HG03460 (cell line): ENCODE measurements around the gene RASEF.

Experiments
- ATAC-seq: cut with Tn5 transposase; IDR thresholded peaks from one replicate; pipeline ENCODE4 v1.9.1; 2021; ENCODE audit not compliant: unreplicated experiment

Gene RASEF

GRCh38 chr9:83056911-83057310 is 6.0 kb downstream of the RASEF start:
- ATAC-seq = no peak

- ATAC-seq = no peak
These were observed 6.8 kb downstream of the RASEF start for GRCh38 chr9:83056174-83056573.

- ATAC-seq = no peak
These were observed 14.8 kb downstream of the RASEF start for GRCh38 chr9:83047839-83048775.

- no peak for ATAC-seq
These were observed 19.3 kb downstream of the RASEF start for GRCh38 chr9:83043597-83043996.

- ATAC-seq = no peak
These were observed 21.2 kb downstream of the RASEF start for GRCh38 chr9:83041771-83042170.

GRCh38 chr9:83039303-83039702 is 23.6 kb downstream of the RASEF start:
- no peak for ATAC-seq

- no peak for ATAC-seq
These were observed 26.9 kb downstream of the RASEF start for GRCh38 chr9:83036043-83036442.

GRCh38 chr9:83035143-83035542 is 27.8 kb downstream of the RASEF start:
- ATAC-seq = no peak

GRCh38 chr9:83034587-83034986 is 28.4 kb downstream of the RASEF start:
- ATAC-seq = no peak

- ATAC-seq = no peak
These were observed 28.9 kb downstream of the RASEF start for GRCh38 chr9:83034026-83034425.

- no peak for ATAC-seq
These were observed 30.8 kb downstream of the RASEF start for GRCh38 chr9:83032065-83032625.

GRCh38 chr9:83030391-83031107 is 32.4 kb downstream of the RASEF start:
- ATAC-seq = no peak

GRCh38 chr9:83029531-83030137 is 33.3 kb downstream of the RASEF start:
- ATAC-seq = no peak

GRCh38 chr9:83027153-83027891 is 35.6 kb downstream of the RASEF start:
- no peak for ATAC-seq

GRCh38 chr9:83024506-83025125 is 38.3 kb downstream of the RASEF start:
- no peak for ATAC-seq

- ATAC-seq = no peak
These were observed 39.8 kb downstream of the RASEF start for GRCh38 chr9:83023151-83023550.

GRCh38 chr9:83020864-83021263 is 42.1 kb downstream of the RASEF start:
- ATAC-seq = no peak

- no peak for ATAC-seq
These were observed 42.6 kb downstream of the RASEF start for GRCh38 chr9:83020327-83020726.

GRCh38 chr9:83019246-83019645 is 43.7 kb downstream of the RASEF start:
- no peak for ATAC-seq

- ATAC-seq = no peak
These were observed 47.0 kb downstream of the RASEF start for GRCh38 chr9:83015897-83016296.
